ENCODE measurements around the gene SELENOS.

SELENOS gene

GRCh38 chr15:101239724-101240136 lies 37.6 kb downstream of the SELENOS start:
- ATAC-seq = no peak
- TF ChIP-seq ZNF8 (CRISPR knock-in tag; IDR thresholded peaks at IDR 0.05) (no peak), RARB (CRISPR knock-in tag; IDR thresholded peaks at IDR 0.05) (no peak), CSRNP3 (CRISPR knock-in tag; IDR thresholded peaks at IDR 0.05) (no peak), PATZ1 (CRISPR knock-in tag; IDR thresholded peaks at IDR 0.05; ENCODE audit: borderline replicate concordance) (no peak), ZC3H10 (CRISPR knock-in tag; IDR thresholded peaks at IDR 0.05) (no peak), ZFP30 (CRISPR knock-in tag; IDR thresholded peaks at IDR 0.05) (no peak), SNAI2 (CRISPR knock-in tag; IDR thresholded peaks at IDR 0.05) (no peak), TSHZ2 (CRISPR knock-in tag; IDR thresholded peaks at IDR 0.05) (no peak), ESRRG (CRISPR knock-in tag; IDR thresholded peaks at IDR 0.05) (no peak), CREB5 (CRISPR knock-in tag; IDR thresholded peaks at IDR 0.05; ENCODE audit: low read depth) (no peak), POU6F1 (CRISPR knock-in tag; IDR thresholded peaks at IDR 0.05; ENCODE audit: borderline replicate concordance, low read depth) (no peak), TCF4 (CRISPR knock-in tag; IDR thresholded peaks at IDR 0.05; ENCODE audit: borderline replicate concordance) (no peak), ARNTL (CRISPR knock-in tag; IDR thresholded peaks at IDR 0.05; ENCODE audit: borderline replicate concordance, low read depth) (no peak), BACH2 (CRISPR knock-in tag; IDR thresholded peaks at IDR 0.05; ENCODE audit: borderline replicate concordance) (no peak), ZNF70 (CRISPR knock-in tag; IDR thresholded peaks at IDR 0.05) (no peak), CSDC2 (CRISPR knock-in tag; IDR thresholded peaks at IDR 0.05) (no peak), TOX (CRISPR knock-in tag; IDR thresholded peaks at IDR 0.05; ENCODE audit: borderline replicate concordance) (no peak), PPARA (CRISPR knock-in tag; IDR thresholded peaks at IDR 0.05; ENCODE audit: borderline replicate concordance) (no peak), ISL1 (CRISPR knock-in tag; IDR thresholded peaks at IDR 0.05) (no peak), GLIS3 (CRISPR knock-in tag; IDR thresholded peaks at IDR 0.05) (no peak)

- ATAC-seq = no peak
- TF ChIP-seq TSHZ2 (CRISPR knock-in tag; IDR thresholded peaks at IDR 0.05) (no peak), CSRNP3 (CRISPR knock-in tag; IDR thresholded peaks at IDR 0.05) (no peak), ZFP30 (CRISPR knock-in tag; IDR thresholded peaks at IDR 0.05) (no peak), ZNF8 (CRISPR knock-in tag; IDR thresholded peaks at IDR 0.05) (no peak), ESRRG (CRISPR knock-in tag; IDR thresholded peaks at IDR 0.05) (no peak), CSDC2 (CRISPR knock-in tag; IDR thresholded peaks at IDR 0.05) (no peak), OSR1 (CRISPR knock-in tag; IDR thresholded peaks at IDR 0.05) (no peak), BACH2 (CRISPR knock-in tag; IDR thresholded peaks at IDR 0.05; ENCODE audit: borderline replicate concordance) (no peak), TOX (CRISPR knock-in tag; IDR thresholded peaks at IDR 0.05; ENCODE audit: borderline replicate concordance) (no peak), ZC3H10 (CRISPR knock-in tag; IDR thresholded peaks at IDR 0.05) (no peak), PPARA (CRISPR knock-in tag; IDR thresholded peaks at IDR 0.05; ENCODE audit: borderline replicate concordance) (no peak), CREB5 (CRISPR knock-in tag; IDR thresholded peaks at IDR 0.05; ENCODE audit: low read depth) (no peak), PATZ1 (CRISPR knock-in tag; IDR thresholded peaks at IDR 0.05; ENCODE audit: borderline replicate concordance) (no peak)
These were observed 40.0 kb downstream of the SELENOS start for GRCh38 chr15:101237251-101237650.
